Karpas-422 (cell line): ENCODE measurements around the gene MLF1. TPM values are rescaled to one million over a fixed set of nuclear protein-coding genes. Genes with fewer than 3 reads are reported as not detected.
A peak's percentile ranks its signal among the peaks of the same experiment; 100 is the strongest.

Experiments used
- DNase-seq: peaks from one replicate; pipeline ENCODE4 v3.0.0-alpha.2; 2015
- H2AFZ ChIP-seq: fragments of 200-600 bp; sonication (generic); 2 replicates; pipeline ENCODE4 v1.6.1; 2014; ENCODE audit warnings: antibody characterized with exemption, low read length, mixed read lengths
- H3K27ac ChIP-seq: fragments of 200-600 bp; sonication (generic); 2 replicates; pipeline ENCODE4 v1.5.1; 2014; ENCODE audit warnings: mild to moderate bottlenecking, low read length, moderate library complexity
- H3K27me3 ChIP-seq: fragments of 200-600 bp; sonication (generic); 2 replicates; pipeline ENCODE4 v1.6.1; 2014; ENCODE audit warnings: low read length, mixed read lengths
- H3K36me3 ChIP-seq: fragments of 200-600 bp; sonication (generic); 2 replicates; pipeline ENCODE4 v1.6.1; 2014; ENCODE audit warnings: low read length, mixed read lengths; ENCODE audit not compliant: insufficient read depth
- H3K4me1 ChIP-seq: fragments of 200-600 bp; sonication (generic); 2 replicates; pipeline ENCODE4 v1.6.1; 2014; ENCODE audit warnings: mild to moderate bottlenecking, low read length, mixed read lengths
- H3K4me2 ChIP-seq: fragments of 200-600 bp; sonication (generic); 2 replicates; pipeline ENCODE4 v1.6.1; 2014; ENCODE audit warnings: low read length, low read depth, mild to moderate bottlenecking; ENCODE audit not compliant: poor library complexity, severe bottlenecking
- H3K4me3 ChIP-seq: fragments of 200-600 bp; sonication (generic); 2 replicates; pipeline ENCODE4 v1.5.1; 2014; ENCODE audit warnings: mild to moderate bottlenecking, antibody characterized with exemption, low read length, mixed read lengths
- H3K79me2 ChIP-seq: fragments of 200-600 bp; sonication (generic); 2 replicates; pipeline ENCODE4 v1.6.1; 2014; ENCODE audit warnings: mild to moderate bottlenecking, low read length, mixed read lengths
- H3K9ac ChIP-seq: fragments of 200-600 bp; sonication (generic); 2 replicates; pipeline ENCODE4 v1.6.0; 2014; ENCODE audit warnings: low read length
- H3K9me2 ChIP-seq: fragments of 200-600 bp; sonication (generic), shearing (Covaris generic); replicated peaks from 2 replicates; pipeline ENCODE4 v1.6.0; 2014; ENCODE audit warnings: mild to moderate bottlenecking, low read length, moderate library complexity; ENCODE audit not compliant: insufficient read depth
- H3K9me3 ChIP-seq: fragments of 300-700, 200-600 bp; sonication (generic); 2 replicates; pipeline ENCODE4 v1.6.1; 2014; ENCODE audit warnings: low read length, mixed read lengths
- H4K20me1 ChIP-seq: fragments of 200-600 bp; sonication (generic); 2 replicates; pipeline ENCODE4 v1.6.1; 2014; ENCODE audit warnings: mild to moderate bottlenecking, antibody characterized with exemption, low read length, low read depth; ENCODE audit not compliant: insufficient read depth
- small RNA-seq: library from RNA; depleted of rRNA; stranded (forward); fragments of <200 nt; gene quantifications from one replicate; pipeline ENCODE3, GENCODE V24; 2014
- total RNA-seq: library from RNA; depleted of rRNA; stranded (reverse); fragments of >200 nt; shearing (Covaris generic); gene quantifications from 2 replicates; pipeline ENCODE4 v1.2.3, GENCODE V29; 2014; ENCODE audit warnings: low replicate concordance; rRNA removed

The MLF1 gene
- total RNA-seq, 1 experiment from 2014 or later = not detected

GRCh38 chr3:158649791-158650190, 78.8 kb downstream of the MLF1 start:
- Histone ChIP-seq H3K79me2 (peaks cover 60% of the 10 kb centered on the region), H3K4me3 (no peak overlapping the region), H3K4me1 (peaks cover 16% of the 10 kb centered on the region), H3K27me3 (no peaks in the 10 kb centered on the region), H3K9me2 (no peaks in the 10 kb centered on the region), H3K9me3 (no peaks in the 10 kb centered on the region), H3K9ac (no peak overlapping the region), H4K20me1 (no peaks in the 10 kb centered on the region), H3K4me2 (no peak overlapping the region), H3K27ac (no peak overlapping the region), H3K36me3 (peaks cover 59% of the 10 kb centered on the region; the same call in 1 of the 2 replicates), H2AFZ (no peak overlapping the region)
- DNase-seq = peak; percentile 19

GRCh38 chr3:158651192-158651591, 80.2 kb downstream of the MLF1 start:
- peaks cover 66% of the 10 kb centered on the region; the same call in 1 of the 2 replicates for H3K36me3 ChIP-seq
- H3K4me2 ChIP-seq = no peak overlapping the region
- no peaks in the 10 kb centered on the region for H3K27me3 ChIP-seq
- H3K9me2 ChIP-seq = no peaks in the 10 kb centered on the region
- no peak overlapping the region for H2AFZ ChIP-seq
- no peak overlapping the region for H3K27ac ChIP-seq
- H3K79me2 ChIP-seq = peaks cover 47% of the 10 kb centered on the region
- H3K4me1 ChIP-seq = peaks cover 6% of the 10 kb centered on the region
- H3K9ac ChIP-seq = no peak overlapping the region
- no peaks in the 10 kb centered on the region for H4K20me1 ChIP-seq
- no peak overlapping the region for H3K4me3 ChIP-seq
- no peak for DNase-seq
- no peaks in the 10 kb centered on the region for H3K9me3 ChIP-seq

DNA sequence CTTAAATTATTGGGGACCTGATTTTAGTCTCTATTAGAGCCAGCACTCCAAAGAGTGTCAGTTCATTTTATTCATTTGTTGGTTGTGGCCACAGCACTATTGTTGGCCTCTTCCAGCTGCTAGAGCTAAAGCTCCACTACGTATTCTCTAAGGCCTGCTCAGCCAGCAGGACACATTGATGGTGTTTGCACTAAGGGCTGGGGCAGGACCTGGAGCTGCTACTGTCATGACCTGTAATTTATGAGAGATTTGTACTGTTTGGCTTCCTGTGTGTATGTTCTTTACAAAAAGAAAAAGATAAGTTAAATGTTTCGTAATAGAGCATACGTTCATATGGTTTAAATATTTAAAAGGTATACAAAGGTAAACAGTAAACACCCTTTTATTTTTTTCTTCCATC, 81.5 kb downstream of the MLF1 start:
- Histone ChIP-seq H3K27me3 (no peaks in the 10 kb centered on the region), H3K36me3 (peaks cover 62% of the 10 kb centered on the region; the same call in 1 of the 2 replicates)
- DNase-seq = peak; percentile 15

More for the DNA sequence above, 81.5 kb downstream of the MLF1 start:
- Histone ChIP-seq H3K9ac (no peak overlapping the region), H3K4me1 (no peaks in the 10 kb centered on the region), H3K27ac (no peak overlapping the region), H3K79me2 (peaks cover 38% of the 10 kb centered on the region), H3K4me2 (no peak overlapping the region), H4K20me1 (no peaks in the 10 kb centered on the region), H2AFZ (no peak overlapping the region), H3K9me3 (no peaks in the 10 kb centered on the region), H3K4me3 (no peak overlapping the region), H3K9me2 (no peaks in the 10 kb centered on the region)

Small RNA genes lying within 50 kb of the gene (small RNA-seq; reads per million reads assigned to genes)
- gene AC025033.1 = not detected

Other genes starting within 250 kb of the MLF1 start
- gene GFM1, start 73.3 kb downstream of the MLF1 start, total RNA-seq = 61.1 and 74.1 TPM in 2 replicates
- 7.8 and 12.1 TPM in 2 replicates for gene LXN, start 101.5 kb downstream of the MLF1 start, total RNA-seq
- not detected in 2 replicates for gene RARRES1, start 161.3 kb downstream of the MLF1 start, total RNA-seq
- 64.7 and 114 TPM in 2 replicates for gene MFSD1, start 230.9 kb downstream of the MLF1 start, total RNA-seq